Measurements from ENCODE around the gene PAIP1.
"Not testable (repeated sequence)": the region's sequence is repeated elsewhere in the genome, so short reads cannot be mapped to it uniquely, and the experiment has no call there.

PAIP1 gene

GRCh38 chr5:43556857-43557542 lies at the start of gene PAIP1:
Gene PAIP1, minus strand, starts transcription at chr5:43557077. Its CDS starts 231 bp downstream, at chr5:43556846.
- peak; percentile 85 for DNase-seq

GRCh38 chr5:43606351-43606750 lies 49.5 kb upstream of the PAIP1 start:
- DNase-seq, result no peak
- no peak for ATAC-seq

More at GRCh38 chr5:43556857-43557542, at the start of gene PAIP1:
- peak; percentile 81 for ATAC-seq

- ATAC-seq (no peak), DNase-seq (no peak)
These were observed 47.8 kb upstream of the PAIP1 start for GRCh38 chr5:43604699-43605098.

- peak; percentile 74 for DNase-seq
- ATAC-seq, result peak; percentile 80
These were observed 46.7 kb upstream of the PAIP1 start for GRCh38 chr5:43603344-43604217.

GRCh38 chr5:43602461-43603343 lies 45.8 kb upstream of the PAIP1 start, which contains the start of gene NNT:
Gene NNT, plus strand, starts transcription at chr5:43603180. Its CDS starts 6,016 bp downstream, at chr5:43609196.
- ATAC-seq, result peak; percentile 85

GRCh38 chr5:43601454-43602260 lies 44.8 kb upstream of the PAIP1 start:
- DNase-seq, result no peak
- ATAC-seq, result no peak

More at GRCh38 chr5:43602461-43603343, 45.8 kb upstream of the PAIP1 start, which contains the start of gene NNT:
- peak; percentile 83 for DNase-seq

GRCh38 chr5:43598927-43599326 lies 42.0 kb upstream of the PAIP1 start:
- ATAC-seq, DNase-seq: not testable (repeated sequence)

GRCh38 chr5:43592363-43592762 lies 35.5 kb upstream of the PAIP1 start:
- ATAC-seq, result no peak
- DNase-seq, result no peak

- ATAC-seq, result no peak
- no peak for DNase-seq
These were observed 33.8 kb upstream of the PAIP1 start for GRCh38 chr5:43590700-43591099.

- no peak for ATAC-seq
- DNase-seq, result no peak
These were observed 32.4 kb upstream of the PAIP1 start for GRCh38 chr5:43589310-43589709.

GRCh38 chr5:43588842-43589241 lies 32.0 kb upstream of the PAIP1 start:
- no peak for DNase-seq
- no peak for ATAC-seq

- no peak for DNase-seq
These were observed 27.4 kb upstream of the PAIP1 start for GRCh38 chr5:43584166-43584699.

GRCh38 chr5:43583724-43584123 lies 26.8 kb upstream of the PAIP1 start:
- ATAC-seq (no peak), DNase-seq (no peak)

More at GRCh38 chr5:43584166-43584699, 27.4 kb upstream of the PAIP1 start:
- ATAC-seq, result no peak

GRCh38 chr5:43582082-43583005 lies 25.5 kb upstream of the PAIP1 start:
- no peak for DNase-seq
- no peak for ATAC-seq

GRCh38 chr5:43581398-43581797 lies 24.5 kb upstream of the PAIP1 start:
- ATAC-seq, result no peak
- no peak for DNase-seq

- not testable (repeated sequence) for ATAC-seq, DNase-seq
These were observed 23.7 kb upstream of the PAIP1 start for GRCh38 chr5:43580402-43581210.

GRCh38 chr5:43573058-43573457 lies 16.2 kb upstream of the PAIP1 start:
- ATAC-seq (no peak), DNase-seq (no peak)

- no peak for ATAC-seq
- no peak for DNase-seq
These were observed 15.5 kb upstream of the PAIP1 start for GRCh38 chr5:43572357-43572756.

- DNase-seq, result no peak
- ATAC-seq, result no peak
These were observed 14.4 kb upstream of the PAIP1 start for GRCh38 chr5:43571237-43571636.

Data from stimulated activated naive CD8-positive, alpha-beta T cell treated with anti-CD3 and anti-CD28 coated beads, Interleukin-15, Interleukin-2, amounts not matched to agents 100 U/mL and 50 U/mL, for 24 hours (primary cell).